ENCODE data around the gene CHPT1.
A peak's percentile ranks its signal among the peaks of the same experiment; 100 is the strongest.

CHPT1 gene

DNA sequence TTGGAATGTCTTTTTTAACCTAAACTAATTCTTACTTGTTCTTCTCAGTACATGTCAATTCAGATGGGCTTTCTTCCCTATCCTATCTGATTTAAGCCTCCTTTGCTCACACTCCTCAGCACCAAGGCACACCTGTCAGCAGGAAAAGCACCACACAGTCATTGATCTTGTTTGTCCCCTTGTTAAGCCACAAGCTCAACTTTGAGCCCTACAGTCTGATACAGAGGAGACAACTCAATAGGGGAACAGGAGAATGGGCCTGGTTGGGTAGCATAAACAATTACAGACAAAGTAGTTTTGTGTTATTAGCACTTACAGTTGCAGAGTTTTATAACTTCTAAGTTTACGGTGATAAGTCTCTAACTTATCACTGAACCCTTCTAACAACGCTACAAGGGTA, 71.3 kb downstream of the CHPT1 start:
- DNase-seq, result no peak

DNA sequence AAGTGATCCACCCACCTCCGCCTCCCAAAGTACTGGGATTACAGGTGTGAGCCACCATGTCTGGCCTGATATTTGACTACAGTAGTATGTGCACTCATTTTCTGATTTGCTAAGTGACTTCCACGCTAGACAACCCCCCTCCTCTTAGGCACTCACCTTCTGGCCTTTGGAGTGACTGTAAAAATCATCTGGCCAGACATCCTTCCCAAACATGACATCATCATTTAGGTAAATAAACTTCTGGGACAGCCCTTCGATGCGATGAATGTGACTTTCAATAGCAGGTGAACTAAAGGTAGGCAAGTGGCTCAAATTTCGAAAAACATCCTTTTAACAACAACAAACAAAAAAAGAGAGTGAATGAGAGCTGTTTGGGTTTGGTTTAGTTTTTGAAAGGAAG, 72.4 kb downstream of the CHPT1 start:
- no peak for DNase-seq

DNA sequence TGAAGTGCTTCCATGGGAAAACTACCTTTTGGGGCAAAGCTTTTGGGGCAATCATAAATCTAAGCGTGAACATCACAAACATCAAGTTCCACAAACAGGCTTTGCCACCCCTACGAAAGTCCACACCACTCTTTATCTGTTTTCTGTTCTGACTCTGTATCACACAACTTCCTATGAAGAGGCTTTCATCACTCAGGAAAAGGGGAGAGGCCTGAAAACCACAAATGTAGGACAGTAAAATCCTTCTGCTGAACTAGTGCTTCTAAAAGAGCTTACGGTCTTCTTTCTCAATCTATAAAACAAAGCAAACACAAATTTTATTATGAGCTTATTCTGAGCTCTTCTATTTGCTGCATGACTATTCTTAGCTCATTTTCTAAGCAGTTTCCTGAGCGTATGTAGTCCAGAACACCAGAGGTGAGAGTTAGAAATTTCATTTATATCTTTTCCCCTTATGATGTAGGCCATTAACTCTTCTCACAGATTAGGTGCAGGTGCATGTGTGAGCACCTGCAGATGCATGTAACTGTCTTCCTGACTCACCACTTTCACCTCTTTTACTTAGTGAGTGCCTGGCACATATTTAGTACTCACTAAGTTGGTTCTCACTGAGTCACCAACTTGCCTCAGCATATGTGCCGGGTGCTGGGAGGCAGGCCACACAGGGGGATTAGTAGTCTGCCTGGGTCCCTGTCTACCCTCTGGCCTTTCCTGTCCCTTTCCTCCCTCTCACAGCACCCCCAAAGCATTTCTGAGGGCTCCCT, 74.8 kb downstream of the CHPT1 start:
- no peak for DNase-seq

DNA sequence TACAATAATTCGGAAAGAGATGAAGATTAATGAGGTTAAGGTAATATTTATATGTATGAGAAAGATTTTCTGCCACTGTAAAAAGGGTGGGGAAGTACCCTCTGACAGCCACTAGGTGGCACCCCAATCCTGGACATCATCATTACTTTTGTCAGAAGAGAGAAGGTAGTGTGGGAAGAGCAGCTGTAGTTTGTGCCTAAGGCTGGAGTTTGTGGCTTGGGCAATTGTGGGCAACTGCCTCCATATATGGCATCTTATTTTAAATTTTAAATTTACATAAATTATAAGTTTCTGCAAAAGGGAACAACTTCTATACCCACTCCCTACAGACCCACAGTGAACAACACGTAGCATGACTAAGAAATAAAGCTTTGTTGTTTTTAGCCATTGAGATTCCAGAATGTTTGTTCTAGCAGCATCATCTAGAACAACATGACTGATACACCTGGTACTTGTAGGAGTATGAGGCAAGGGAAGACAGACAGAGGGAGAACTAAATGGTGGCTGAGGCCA, 76.3 kb downstream of the CHPT1 start:
- peak; percentile 67 for DNase-seq

DNA sequence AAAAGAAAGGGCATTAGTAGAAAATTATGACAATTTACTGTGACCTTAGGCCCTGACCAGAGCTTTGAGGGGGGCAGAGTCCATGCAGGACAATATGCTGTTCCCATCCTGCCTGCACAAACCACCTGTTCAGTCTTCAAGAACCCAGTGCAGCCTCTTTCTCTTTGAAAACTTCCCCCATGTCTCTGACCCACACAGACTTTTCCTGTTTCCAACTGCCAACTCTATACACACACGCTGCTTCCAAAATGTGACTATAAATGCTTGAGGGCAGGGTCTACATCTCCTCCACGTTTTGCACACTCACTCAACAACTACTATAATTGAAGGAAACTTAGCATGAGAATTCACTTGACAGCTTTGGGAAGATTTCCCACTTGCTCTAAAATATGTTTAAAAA, 78.4 kb downstream of the CHPT1 start:
- no peak for DNase-seq

DNA sequence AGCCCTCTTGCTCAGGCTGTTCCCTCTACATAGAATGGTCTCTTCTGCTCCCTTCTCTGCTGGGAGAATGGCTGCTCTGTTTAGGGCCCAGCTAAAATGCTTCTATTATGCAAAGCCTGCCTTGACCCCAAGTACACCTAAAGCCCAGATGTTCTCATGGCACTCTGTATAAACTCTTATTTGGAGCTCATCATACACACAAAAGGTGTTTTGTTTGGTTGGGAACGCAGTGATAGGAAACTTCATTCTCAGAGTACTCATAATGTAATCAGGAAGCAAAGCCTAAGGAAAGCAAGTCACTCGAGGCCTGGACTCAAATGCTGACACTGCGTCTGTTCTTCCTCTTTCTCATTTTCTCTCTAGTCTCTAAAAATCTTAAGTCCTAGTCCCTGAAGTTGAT, 80.0 kb downstream of the CHPT1 start:
- no peak for DNase-seq

DNA sequence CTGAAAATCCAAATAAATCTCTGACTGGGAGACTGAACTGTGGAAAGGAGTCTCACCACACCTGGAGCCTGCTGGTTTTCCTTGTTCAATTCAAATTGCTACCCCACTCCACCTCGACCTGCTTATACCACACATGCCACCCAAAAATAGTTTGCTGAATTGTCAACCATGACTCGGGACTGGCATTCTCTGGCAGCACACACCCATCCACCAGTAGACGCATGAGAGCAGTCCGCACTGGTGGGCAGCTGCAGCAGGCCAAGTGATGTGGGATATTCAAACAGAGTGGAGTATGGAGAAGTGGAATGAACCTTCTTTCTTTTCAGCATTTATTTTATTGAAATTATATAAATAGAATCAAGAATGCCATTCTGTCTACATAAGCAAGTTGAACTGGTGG, 80.5 kb downstream of the CHPT1 start:
- DNase-seq, result no peak
